IPS-NIHi11 (cell line): Measurements from ENCODE around the gene PTRHD1.
A peak's percentile ranks its signal among the peaks of the same experiment; 100 is the strongest.
"Not testable (repeated sequence)": the region's sequence is repeated elsewhere in the genome, so short reads cannot be mapped to it uniquely, and the experiment has no call there.

Source experiments
- DNase-seq: peaks from one replicate; pipeline ENCODE4 v3.0.0; 2012; ENCODE audit warnings: mixed read lengths, low spot score

The PTRHD1 gene

GRCh38 chr2:24809316-24810007 lies 16.3 kb upstream of the PTRHD1 start:
- no peak for DNase-seq

GRCh38 chr2:24806661-24807036 lies 13.5 kb upstream of the PTRHD1 start:
- DNase-seq = no peak

GRCh38 chr2:24805811-24806660 lies 12.8 kb upstream of the PTRHD1 start:
- not testable (repeated sequence) for DNase-seq

GRCh38 chr2:24800487-24800886 lies 7.3 kb upstream of the PTRHD1 start:
- DNase-seq = not testable (repeated sequence)

- DNase-seq = no peak
These were observed 4.5 kb upstream of the PTRHD1 start for GRCh38 chr2:24797644-24798043.

- peak; percentile 30 for DNase-seq
These were observed 707 bp upstream of the PTRHD1 start for GRCh38 chr2:24793761-24794435.

GRCh38 chr2:24792542-24792873 lies 683 bp downstream of the PTRHD1 start:
- no peak for DNase-seq

- DNase-seq = no peak
These were observed 1.7 kb downstream of the PTRHD1 start for GRCh38 chr2:24791452-24791851.

- no peak for DNase-seq
These were observed 4.4 kb downstream of the PTRHD1 start for GRCh38 chr2:24788816-24789215.

- no peak for DNase-seq
These were observed 5.7 kb downstream of the PTRHD1 start for GRCh38 chr2:24787532-24787931.

GRCh38 chr2:24785671-24786321 lies 7.4 kb downstream of the PTRHD1 start:
- DNase-seq = no peak

GRCh38 chr2:24783641-24784040 lies 9.6 kb downstream of the PTRHD1 start:
- DNase-seq = no peak

- DNase-seq = no peak
These were observed 14.1 kb downstream of the PTRHD1 start for GRCh38 chr2:24779116-24779515.

GRCh38 chr2:24774373-24774772 lies 18.8 kb downstream of the PTRHD1 start:
- no peak for DNase-seq

- DNase-seq = no peak
These were observed 21.2 kb downstream of the PTRHD1 start for GRCh38 chr2:24771764-24772586.

GRCh38 chr2:24771061-24771460 lies 22.1 kb downstream of the PTRHD1 start:
- no peak for DNase-seq

- no peak for DNase-seq
These were observed 24.6 kb downstream of the PTRHD1 start for GRCh38 chr2:24768601-24769000.

GRCh38 chr2:24768013-24768412 lies 25.2 kb downstream of the PTRHD1 start:
- no peak for DNase-seq

GRCh38 chr2:24766609-24767008 lies 26.6 kb downstream of the PTRHD1 start:
- no peak for DNase-seq

- no peak for DNase-seq
These were observed 29.3 kb downstream of the PTRHD1 start for GRCh38 chr2:24763843-24764242.

- DNase-seq = no peak
These were observed 30.7 kb downstream of the PTRHD1 start for GRCh38 chr2:24762518-24762917.

GRCh38 chr2:24761866-24762265 lies 31.3 kb downstream of the PTRHD1 start:
- no peak for DNase-seq
